Measurements from ENCODE around the gene C2orf15. TPM values are rescaled to one million over a fixed set of nuclear protein-coding genes. Genes with fewer than 3 reads are reported as not detected.

Gene C2orf15
- polyA plus RNA-seq, 3 donors, result 0.09 to 0.29 (median 0.11) TPM

DNA sequence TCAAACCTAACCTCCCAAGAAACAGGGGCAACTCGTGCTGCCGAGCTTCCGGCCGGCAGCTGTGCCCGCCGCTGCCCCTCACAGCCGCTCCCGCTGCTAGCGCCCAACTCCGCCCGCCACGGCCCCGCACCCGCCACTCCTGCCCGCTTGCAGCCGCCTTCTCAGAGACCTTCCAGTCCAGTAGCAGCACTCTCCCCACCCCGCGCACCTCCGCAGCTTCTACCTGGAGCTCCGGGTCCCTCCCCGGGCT, 722 bp upstream of the C2orf15 start:
- WGBS (ENCODE audit: insufficient coverage), result under 1% methylated on average over 20 of the region's 21 CpGs
- Mint-ChIP-seq H3K27me3 (ENCODE audit: low read depth in 3 of 3) (peaks cover 0 to 15% (median 9%) of the 10 kb centered on the region in 3 donors), H3K9me3 (peaks cover 0 to 2% (median 0%) of the 10 kb centered on the region in 7 donors), H3K36me3 (no peaks in the 10 kb centered on the region), H3K4me1 (peaks cover 48% of the 10 kb centered on the region), H3K27ac (peak overlapping the region; percentile 33 to 88 (median 70)), H3K4me3 (peak overlapping the region; percentile 96 to 98)
- Histone ChIP-seq H3K4me2 (replicated peaks; ENCODE audit: extremely low read depth, low read length, poor library complexity, severe bottlenecking) (peak overlapping the region; percentile 83), H3K9ac (ENCODE audit: insufficient read depth, low read length, poor library complexity, severe bottlenecking) (peak overlapping the region; percentile 76), H3K4me1 (ENCODE audit: control insufficient read depth in 1 of 2, insufficient read depth in 2 of 2, low read length in 2 of 2) (peaks cover 21 to 36% of the 10 kb centered on the region in 2 donors), H3K27me3 (ENCODE audit: control insufficient read depth in 2 of 2, insufficient read depth in 2 of 2, low read length in 2 of 2) (peaks cover 0 to 5% of the 10 kb centered on the region in 2 donors), H3K9me3 (replicated peaks in 1 of 2; ENCODE audit: control insufficient read depth in 1 of 2, insufficient read depth in 1 of 2, low read length in 2 of 2) (no peaks in the 10 kb centered on the region), H3K27ac (ENCODE audit: low read depth in 1 of 2, low read length in 2 of 2) (peak overlapping the region; percentile 56 to 65), H3K36me3 (replicated peaks in 1 of 2; ENCODE audit: control insufficient read depth in 1 of 2, insufficient read depth in 2 of 2, low read length in 2 of 2) (no peaks in the 10 kb centered on the region), H4K20me1 (ENCODE audit: insufficient read depth, low read length) (no peaks in the 10 kb centered on the region), H2AFZ (ENCODE audit: insufficient read depth, low read depth, low read length, poor library complexity, severe bottlenecking) (peak overlapping the region; percentile 99), H3K79me2 (ENCODE audit: insufficient read depth, low read length) (no peaks in the 10 kb centered on the region), H3K4me3 (replicated peaks in 1 of 3; ENCODE audit: low read depth in 2 of 3, low read length in 3 of 3) (peak overlapping the region; percentile 79 to 99 (median 97))
- intact Hi-C loops (cut with micrococcal nuclease), result loop anchor here in 1 of 2 donors (5.0 kb wide), 1 partner anchor 37 kb away; no protein-coding TSS in a partner anchor
- DNase-seq, result peak in 1 of 3 donors; percentile 10
- TF ChIP-seq, protein P1, sequence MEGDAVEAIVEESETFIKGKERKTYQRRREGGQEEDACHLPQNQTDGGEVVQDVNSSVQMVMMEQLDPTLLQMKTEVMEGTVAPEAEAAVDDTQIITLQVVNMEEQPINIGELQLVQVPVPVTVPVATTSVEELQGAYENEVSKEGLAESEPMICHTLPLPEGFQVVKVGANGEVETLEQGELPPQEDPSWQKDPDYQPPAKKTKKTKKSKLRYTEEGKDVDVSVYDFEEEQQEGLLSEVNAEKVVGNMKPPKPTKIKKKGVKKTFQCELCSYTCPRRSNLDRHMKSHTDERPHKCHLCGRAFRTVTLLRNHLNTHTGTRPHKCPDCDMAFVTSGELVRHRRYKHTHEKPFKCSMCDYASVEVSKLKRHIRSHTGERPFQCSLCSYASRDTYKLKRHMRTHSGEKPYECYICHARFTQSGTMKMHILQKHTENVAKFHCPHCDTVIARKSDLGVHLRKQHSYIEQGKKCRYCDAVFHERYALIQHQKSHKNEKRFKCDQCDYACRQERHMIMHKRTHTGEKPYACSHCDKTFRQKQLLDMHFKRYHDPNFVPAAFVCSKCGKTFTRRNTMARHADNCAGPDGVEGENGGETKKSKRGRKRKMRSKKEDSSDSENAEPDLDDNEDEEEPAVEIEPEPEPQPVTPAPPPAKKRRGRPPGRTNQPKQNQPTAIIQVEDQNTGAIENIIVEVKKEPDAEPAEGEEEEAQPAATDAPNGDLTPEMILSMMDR (IDR thresholded peaks at IDR 0.05), result no peak

DNA sequence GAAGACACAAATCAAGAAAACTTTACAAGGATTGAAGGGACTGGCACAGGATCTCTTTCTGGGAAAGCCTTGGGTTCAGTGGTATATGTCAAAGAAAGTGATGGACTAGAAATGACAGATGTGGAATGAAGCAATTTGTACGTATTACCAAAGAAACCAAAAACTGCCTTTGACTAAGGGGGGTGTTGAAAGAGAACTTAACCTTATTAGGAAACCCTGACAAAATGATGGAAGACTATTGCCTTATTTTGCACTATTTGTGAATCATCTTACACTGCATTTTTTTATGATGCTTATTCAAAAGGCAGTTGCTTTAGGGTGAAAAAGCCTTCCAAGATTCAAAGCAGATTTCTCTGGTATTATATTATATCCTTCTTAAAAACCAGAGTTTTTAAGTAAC, 9.2 kb downstream of the C2orf15 start:
- peak overlapping the region in 1 of 2 donors; percentile 48 for H3K4me3 Mint-ChIP-seq
- Histone ChIP-seq H4K20me1 (ENCODE audit: insufficient read depth, low read length) (no peaks in the 10 kb centered on the region), H3K4me3 (replicated peaks in 1 of 3; ENCODE audit: low read depth in 2 of 3, low read length in 3 of 3) (no peak overlapping the region), H2AFZ (ENCODE audit: insufficient read depth, low read depth, low read length, poor library complexity, severe bottlenecking) (no peak overlapping the region), H3K27me3 (ENCODE audit: control insufficient read depth in 2 of 2, insufficient read depth in 2 of 2, low read length in 2 of 2) (no peaks in the 10 kb centered on the region), H3K27ac (ENCODE audit: low read depth in 1 of 2, low read length in 2 of 2) (peak overlapping the region; percentile 67 to 74), H3K4me1 (ENCODE audit: control insufficient read depth in 1 of 2, insufficient read depth in 2 of 2, low read length in 2 of 2) (peaks cover 25 to 29% of the 10 kb centered on the region in 2 donors), H3K79me2 (ENCODE audit: insufficient read depth, low read length) (peaks cover 28% of the 10 kb centered on the region), H3K4me2 (replicated peaks; ENCODE audit: extremely low read depth, low read length, poor library complexity, severe bottlenecking) (peak overlapping the region; percentile 31), H3K9me3 (replicated peaks in 1 of 2; ENCODE audit: control insufficient read depth in 1 of 2, insufficient read depth in 1 of 2, low read length in 2 of 2) (no peaks in the 10 kb centered on the region), H3K36me3 (replicated peaks in 1 of 2; ENCODE audit: control insufficient read depth in 1 of 2, insufficient read depth in 2 of 2, low read length in 2 of 2) (no peaks in the 10 kb centered on the region), H3K9ac (ENCODE audit: insufficient read depth, low read length, poor library complexity, severe bottlenecking) (no peak overlapping the region)
- TF ChIP-seq, protein P1 (IDR thresholded peaks at IDR 0.05), result no peak
- peaks cover 25% of the 10 kb centered on the region for H3K4me1 Mint-ChIP-seq
- intact Hi-C loops (cut with micrococcal nuclease), result no loop called here
- peak overlapping the region; percentile 66 to 92 (median 83) for H3K27ac Mint-ChIP-seq
- peak; percentile 62 to 83 (median 82) for DNase-seq
- H3K36me3 Mint-ChIP-seq, result no peaks in the 10 kb centered on the region
- WGBS (ENCODE audit: insufficient coverage), result no CpG with 5 or more reads among the region's 1 CpG
- no peaks in the 10 kb centered on the region for H3K9me3 Mint-ChIP-seq
- H3K27me3 Mint-ChIP-seq (ENCODE audit: low read depth in 3 of 3), result no peaks in the 10 kb centered on the region
